ENCODE data around the gene KRTAP5-10.
"Not testable (repeated sequence)": the region's sequence is repeated elsewhere in the genome, so short reads cannot be mapped to it uniquely, and the experiment has no call there.

KRTAP5-10 gene

DNA sequence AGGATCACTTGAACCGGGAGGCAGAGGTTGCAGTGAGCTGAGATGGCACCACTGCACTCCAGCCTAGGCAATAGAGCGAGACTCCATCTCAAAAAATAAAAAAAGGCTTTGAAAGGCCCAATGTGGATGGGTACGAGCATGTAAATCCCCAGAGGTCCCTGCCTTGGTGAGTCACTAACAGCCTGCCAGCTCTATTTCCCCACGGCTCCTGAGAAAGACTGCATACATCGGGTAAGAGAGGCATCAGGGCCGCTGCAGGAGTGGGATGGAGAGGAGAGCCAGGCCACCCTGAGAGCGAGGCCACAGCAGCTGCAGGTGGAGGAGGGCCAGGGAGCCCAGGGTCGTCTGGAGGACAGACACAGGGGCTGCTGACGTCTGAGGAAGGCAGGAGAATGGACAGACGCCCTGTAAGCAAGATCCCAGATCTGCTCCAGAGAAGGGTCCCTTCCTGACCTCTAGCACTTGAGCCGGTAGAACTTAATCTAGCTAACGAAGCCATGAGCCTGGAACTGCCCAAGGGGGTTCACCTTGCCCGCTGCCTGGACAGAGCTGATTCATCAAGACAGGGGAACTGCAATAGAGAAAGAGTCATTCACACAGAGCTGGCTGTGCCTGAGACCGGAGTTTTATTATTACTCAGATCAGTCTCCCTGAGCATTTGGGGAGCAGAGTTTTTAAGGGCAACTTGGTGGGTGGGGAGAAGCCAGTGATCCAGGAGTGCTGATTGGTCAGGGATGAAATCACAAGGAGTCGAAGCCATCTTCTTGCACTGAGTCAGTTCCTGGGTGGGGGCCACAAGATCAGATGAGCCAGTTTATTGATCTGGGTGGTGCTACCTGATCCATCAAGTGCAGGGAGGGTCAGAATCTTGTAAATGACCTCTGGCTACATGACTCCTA lies 22.2 kb upstream of the KRTAP5-10 start:
- DNase-seq: peak; percentile 26

DNA sequence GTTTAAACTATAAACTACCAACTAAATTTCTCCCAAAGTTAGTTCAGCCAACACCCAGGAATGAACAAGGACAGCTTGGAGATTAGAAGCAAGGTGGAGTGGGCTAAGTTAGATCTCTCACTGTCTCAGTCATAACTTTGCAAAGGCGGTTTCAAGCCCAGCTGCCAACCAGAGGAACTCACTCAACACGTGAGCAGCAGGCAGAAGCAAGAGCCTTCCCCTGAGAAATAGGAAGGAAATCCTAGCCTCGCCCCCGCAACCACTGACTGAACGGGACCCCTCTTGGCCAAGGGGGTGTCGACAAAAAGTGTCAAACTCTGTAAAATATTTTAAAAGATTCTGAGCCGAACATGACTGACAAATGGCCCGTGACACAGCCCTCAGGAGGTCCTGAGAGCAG lies 21.5 kb upstream of the KRTAP5-10 start:
- peak; percentile 5 for DNase-seq

- DNase-seq: no peak
These were observed 20.7 kb upstream of the KRTAP5-10 start for GRCh38 chr11:71544525-71545214.

DNA sequence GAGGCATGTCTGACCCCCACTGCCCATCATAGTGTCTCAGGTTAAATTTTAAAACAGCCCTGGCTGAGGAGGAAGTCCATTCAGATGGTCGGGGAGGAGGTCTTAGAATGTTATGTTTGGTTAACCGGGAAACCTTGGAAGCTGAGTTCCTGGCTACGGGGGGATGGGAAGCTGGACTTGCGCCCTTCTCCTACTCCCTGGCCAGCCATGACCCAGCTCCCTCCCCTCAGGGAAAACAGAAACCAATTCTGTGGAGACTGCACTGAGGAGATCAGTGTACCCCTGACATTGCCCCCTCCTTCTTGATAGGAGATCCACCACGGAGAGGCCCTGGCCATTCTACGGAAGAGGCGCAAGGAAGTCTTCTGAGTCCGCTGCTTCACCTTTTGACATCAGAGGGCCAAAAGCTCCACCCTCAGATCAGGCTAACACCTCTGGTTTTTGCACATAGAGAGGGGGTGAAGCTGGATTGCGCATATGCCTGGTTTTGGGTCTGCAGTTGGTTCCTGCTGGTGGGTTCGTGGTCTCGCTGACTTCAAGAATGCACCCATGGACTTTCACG lies 19.9 kb upstream of the KRTAP5-10 start:
- DNase-seq: no peak

DNA sequence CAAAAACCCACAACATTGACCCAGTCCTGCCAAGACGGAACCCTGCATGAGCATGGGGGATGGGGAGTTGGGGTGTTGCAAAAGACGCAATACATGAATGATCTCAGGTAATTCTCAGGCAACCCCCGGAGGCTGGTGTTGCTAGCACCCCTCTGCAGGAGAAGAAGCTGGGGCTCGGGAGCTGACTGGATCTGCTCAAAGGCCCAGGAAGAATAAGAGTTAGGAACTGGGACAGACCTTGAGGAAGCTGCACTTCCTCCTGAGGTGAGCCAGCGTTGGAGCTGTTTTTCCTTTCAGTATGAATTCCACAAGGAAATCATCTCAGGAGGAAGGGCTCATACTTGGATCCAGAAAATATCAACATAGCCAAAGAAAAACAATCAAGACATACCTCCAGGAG lies 17.2 kb upstream of the KRTAP5-10 start, which contains the start of gene KRTAP5-9:
KRTAP5-9 (plus strand) TSS at position 301 of the 400 bp plus-strand sequence. CDS start 238 bp downstream, outside the sequence.
- no peak for DNase-seq

- no peak for DNase-seq
These were observed 16.6 kb upstream of the KRTAP5-10 start for GRCh38 chr11:71548716-71549151.

GRCh38 chr11:71551711-71552110 lies 13.7 kb upstream of the KRTAP5-10 start:
- DNase-seq: no peak

- no peak for DNase-seq
These were observed 10.4 kb upstream of the KRTAP5-10 start for GRCh38 chr11:71554996-71555395.

DNA sequence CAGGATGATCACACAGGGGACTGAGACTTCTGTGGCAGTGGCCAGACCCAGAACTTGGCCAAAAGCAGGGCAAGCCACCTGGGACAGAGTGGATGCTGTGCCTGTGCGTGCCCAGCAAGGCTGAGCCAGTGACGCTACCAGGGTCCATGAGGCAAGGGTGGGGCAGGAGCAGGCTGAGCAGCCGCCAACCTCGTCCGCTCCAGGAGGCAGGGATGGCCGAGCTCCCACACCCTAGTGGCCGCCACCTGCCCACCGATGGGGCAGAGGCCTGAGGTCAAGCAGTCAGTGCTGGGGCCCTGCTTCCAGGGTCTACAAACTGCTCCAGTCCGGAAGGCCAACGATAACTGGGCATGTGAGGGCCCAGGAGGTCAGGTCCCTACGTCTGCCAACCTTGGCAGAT lies 9.9 kb upstream of the KRTAP5-10 start:
- no peak for DNase-seq

- DNase-seq: no peak
These were observed 9.3 kb upstream of the KRTAP5-10 start for GRCh38 chr11:71556018-71556417.

- no peak for DNase-seq
These were observed 8.1 kb upstream of the KRTAP5-10 start for GRCh38 chr11:71557257-71557656.

DNA sequence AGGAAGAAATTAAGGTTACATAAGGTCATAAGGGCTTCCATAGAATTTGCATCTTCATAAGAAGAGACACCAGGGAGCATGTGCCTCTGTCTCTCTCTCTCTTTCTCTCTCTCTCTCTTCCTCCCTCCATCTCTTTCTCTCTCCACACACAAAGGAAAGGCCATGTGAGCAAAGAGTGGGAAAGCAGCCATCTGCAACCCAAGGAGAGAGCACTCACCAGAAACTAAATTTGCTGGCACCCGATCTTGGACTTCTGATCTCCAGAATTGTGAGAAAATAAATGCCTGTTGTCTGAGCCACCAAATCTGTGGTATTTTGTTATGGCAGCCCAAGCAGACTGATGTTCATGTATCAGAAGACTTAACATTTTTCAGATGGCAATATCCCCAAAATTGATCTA lies 6.4 kb upstream of the KRTAP5-10 start:
- no peak for DNase-seq

DNA sequence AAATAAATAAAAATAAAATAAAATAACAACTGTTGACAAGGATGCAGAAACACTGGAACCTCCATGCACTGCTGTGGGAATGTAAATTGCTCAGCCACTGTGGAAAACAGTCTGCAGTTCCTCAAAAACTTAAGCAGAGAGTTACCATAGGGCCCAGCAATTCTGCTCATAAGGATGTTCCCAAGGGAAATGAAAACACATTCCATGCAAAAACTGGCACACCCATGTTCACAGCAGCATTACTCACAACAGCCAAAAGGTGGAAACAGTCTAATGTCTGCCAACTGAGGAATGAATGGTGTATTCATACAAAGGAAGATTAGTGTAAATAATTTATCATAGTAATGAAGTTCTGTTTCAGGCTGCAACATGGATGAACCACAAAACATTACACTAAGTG lies 3.2 kb upstream of the KRTAP5-10 start:
- DNase-seq: no peak

- DNase-seq: peak; percentile 39
These were observed 2.0 kb upstream of the KRTAP5-10 start for GRCh38 chr11:71563406-71563805.

- DNase-seq: no peak
These were observed 933 bp upstream of the KRTAP5-10 start for GRCh38 chr11:71564430-71564829.

DNA sequence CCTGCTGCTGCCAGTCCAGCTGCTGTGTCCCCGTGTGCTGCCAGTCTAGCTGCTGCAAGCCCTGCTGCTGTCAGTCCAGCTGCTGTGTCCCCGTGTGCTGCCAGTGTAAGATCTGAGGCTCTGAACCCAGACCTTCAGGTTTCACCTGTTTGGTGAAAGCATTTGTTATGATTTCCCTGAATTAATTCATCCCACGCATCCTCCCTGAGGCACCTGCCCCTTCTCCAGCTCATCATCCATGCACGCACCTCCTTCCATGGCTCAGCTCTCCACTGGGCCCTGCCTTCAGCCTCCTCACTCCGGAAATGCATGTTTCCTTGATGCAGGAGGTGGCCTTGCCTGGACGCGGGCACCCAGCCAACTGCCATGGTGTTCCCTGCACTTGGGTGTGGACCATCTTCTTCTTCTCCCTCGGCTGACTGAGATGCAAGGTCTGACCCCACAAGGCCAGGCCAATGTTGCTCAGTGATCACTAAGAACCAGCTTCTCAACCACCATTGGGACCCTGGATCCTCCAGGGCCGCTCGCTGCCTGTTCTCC lies 788 bp downstream of the KRTAP5-10 start:
- no peak for DNase-seq

- not testable (repeated sequence) for DNase-seq
These were observed 1.6 kb downstream of the KRTAP5-10 start for GRCh38 chr11:71566626-71567599.

GRCh38 chr11:71567633-71568032 lies 2.3 kb downstream of the KRTAP5-10 start:
- DNase-seq: not testable (repeated sequence)

DNA sequence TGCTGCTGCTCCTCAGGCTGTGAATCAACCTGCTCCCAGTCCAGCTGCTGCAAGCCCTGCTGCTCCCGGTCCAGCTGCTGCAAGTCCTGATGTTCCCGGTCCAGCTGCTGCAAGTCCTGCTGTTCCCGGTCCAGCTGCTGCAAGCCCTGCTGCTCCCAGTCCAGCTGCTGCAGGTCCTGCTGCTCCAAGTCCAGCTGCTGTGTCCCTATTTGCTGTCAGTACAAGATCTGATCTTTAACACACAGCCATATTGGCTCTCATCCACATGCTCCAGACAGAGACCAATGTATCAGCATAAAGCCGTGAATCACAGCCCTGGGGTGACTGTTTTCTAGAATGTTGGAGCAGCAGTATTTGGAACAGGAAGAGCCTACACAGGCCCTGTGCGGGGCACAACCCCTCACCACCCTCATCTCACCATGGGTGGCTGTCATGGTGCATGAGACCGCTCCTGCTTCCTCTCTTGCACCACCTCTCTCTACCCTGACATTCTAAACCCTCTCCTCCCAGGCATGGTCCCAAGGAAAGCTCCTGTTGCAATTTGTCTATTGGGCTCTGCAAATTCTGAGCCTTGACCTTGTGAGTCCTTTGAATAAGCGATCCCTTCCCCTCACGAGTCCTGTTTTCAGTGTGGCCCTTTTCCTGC lies 3.5 kb downstream of the KRTAP5-10 start:
- no peak for DNase-seq

GRCh38 chr11:71571101-71571850 lies 5.9 kb downstream of the KRTAP5-10 start:
- not testable (repeated sequence) for DNase-seq

DNA sequence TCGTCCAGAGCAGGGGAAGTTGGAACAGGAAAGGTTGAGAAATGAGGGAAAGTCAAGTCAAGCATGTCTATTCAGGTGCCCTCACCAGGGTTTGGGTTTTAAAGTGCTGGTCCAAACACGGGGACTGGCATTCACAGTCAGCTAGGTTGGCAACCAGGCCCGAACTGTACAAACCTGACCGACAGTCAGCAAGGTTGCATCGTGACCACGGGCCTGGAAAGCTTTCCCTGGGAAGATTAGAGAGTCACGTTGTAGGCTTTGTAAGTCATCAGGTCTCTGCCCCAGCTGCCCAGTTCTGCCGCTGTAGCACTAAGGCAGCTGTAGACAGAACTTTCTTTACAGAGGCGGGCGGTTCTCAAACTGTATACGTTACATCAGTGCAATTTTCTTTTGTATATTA lies 7.4 kb downstream of the KRTAP5-10 start:
- no peak for DNase-seq

Data from stimulated activated CD4-positive, alpha-beta T cell treated with anti-CD3 and anti-CD28 coated beads, Interleukin-15, amount 100 ng/mL, for 24 hours (primary cell).